ENCODE results near the gene SYT14. TPM values are rescaled to one million over a fixed set of nuclear protein-coding genes. Genes with fewer than 3 reads are reported as not detected.

SYT14 gene
- total RNA-seq, 1 experiment from 2014 or later, result 0.07 TPM

- Histone ChIP-seq H3K9me2 (ENCODE audit: insufficient read depth) (no peaks in the 10 kb centered on the region), H3K79me2 (ENCODE audit: insufficient read depth, low read length) (no peaks in the 10 kb centered on the region), H4K20me1 (ENCODE audit: insufficient read depth) (no peaks in the 10 kb centered on the region), H3K27ac (ENCODE audit: low read depth, low read length) (no peak overlapping the region), H3K9ac (ENCODE audit: low read length) (no peak overlapping the region), H3K36me3 (ENCODE audit: control insufficient read depth in 1 of 2, insufficient read depth in 2 of 2, low read length in 2 of 2) (no peaks in the 10 kb centered on the region), H3K4me1 (ENCODE audit: control insufficient read depth in 1 of 2, insufficient read depth in 2 of 2, low read length in 2 of 2) (no peaks in the 10 kb centered on the region), H3K27me3 (ENCODE audit: insufficient read depth, low read length) (peaks cover 56% of the 10 kb centered on the region), H3K4me3 (replicated peaks in 1 of 2; ENCODE audit: low read depth in 1 of 2, low read length in 2 of 2) (no peak overlapping the region), H3K9me3 (ENCODE audit: control insufficient read depth in 1 of 2, insufficient read depth in 1 of 2, low read depth in 1 of 2, low read length in 2 of 2) (no peaks in the 10 kb centered on the region), H2AFZ (ENCODE audit: low read depth, low read length, poor library complexity, severe bottlenecking) (no peak overlapping the region), H3K4me2 (ENCODE audit: low read length) (no peak overlapping the region)
- TF ChIP-seq YY1 (IDR thresholded peaks at IDR 0.05; ENCODE audit: extremely low read depth, insufficient replicate concordance, low read depth, low read length), result no peak
- no peak for TF ChIP-seq CTCF (IDR thresholded peaks at IDR 0.05 in 2 of 3, conservative IDR thresholded peaks at IDR 0.05 in 1 of 3; ENCODE audit: borderline replicate concordance in 1 of 3, insufficient read depth in 1 of 3, low read depth in 2 of 3, low read length in 2 of 3)
- no peak for TF ChIP-seq ELF1 (IDR thresholded peaks at IDR 0.05; ENCODE audit: borderline replicate concordance, low read depth)
- no peak for TF ChIP-seq REST (IDR thresholded peaks at IDR 0.05; ENCODE audit: low read depth)
- no peak for TF ChIP-seq ATF3 (IDR thresholded peaks at IDR 0.05)
- no peak for TF ChIP-seq POLR2AphosphoS5 (IDR thresholded peaks at IDR 0.05; ENCODE audit: low read depth, low read length)
- no peak for TF ChIP-seq JUND (IDR thresholded peaks at IDR 0.05)
- TF ChIP-seq EGR1 (IDR thresholded peaks at IDR 0.05; ENCODE audit: low read depth), result no peak
- TF ChIP-seq ZFX (IDR thresholded peaks at IDR 0.05), result no peak
- TF ChIP-seq CBX3 (IDR thresholded peaks at IDR 0.05; ENCODE audit: low read depth), result no peak
- no TSS peak for BruUV-seq (replicated peaks)
- ChIA-PET POLR2A (no interaction called here), RAD21 (ENCODE audit: low non-redundant PET in 1 of 2, low total read pairs in 2 of 2, uncharacterized antibody in 2 of 2, unreplicated experiment in 2 of 2) (no interaction called here), CTCF (no interaction called here)
- ATAC-seq (no peak), DNase-seq (ENCODE audit: low read depth, low spot score) (no peak)
- intact Hi-C loops (cut with micrococcal nuclease), result no loop called here
Observed at GRCh38 chr1:210123383-210123782, 185.4 kb downstream of the SYT14 start.

Data from HCT116 (cell line).